Brain microvascular endothelial cell (primary cell): ENCODE results near the gene CSTB.

ENCODE experiments used
- DNase-seq: peaks from one replicate; pipeline ENCODE4 v3.0.0-alpha.2; 2020
- H3K27ac ChIP-seq: fragments of 250-450 bp; sonication (Bioruptor Pico); 2 replicates; pipeline ENCODE4 v1.5.1; 2020; ENCODE audit warnings: mild to moderate bottlenecking, moderate library complexity
- H3K27me3 ChIP-seq: fragments of 250-450 bp; sonication (Bioruptor Pico); replicated peaks from 2 replicates; pipeline ENCODE4 v1.5.1; 2020; ENCODE audit warnings: mild to moderate bottlenecking
- H3K36me3 ChIP-seq: fragments of 250-450 bp; sonication (Bioruptor Pico); replicated peaks from 2 replicates; pipeline ENCODE4 v1.5.1; 2020; ENCODE audit warnings: mild to moderate bottlenecking
- H3K4me3 ChIP-seq: 2 replicates; pipeline ENCODE4 v1.5.1; 2011; ENCODE audit warnings: low read depth, mild to moderate bottlenecking, control low read depth, low read length, moderate library complexity
- in situ Hi-C: cut with HindIII; loops from 2 replicates; pipeline ENCODE4 v1.10.0; 2017; ENCODE audit warnings: low sequenced_read_pairs, low pct_ligation_motif_present
- TF ChIP-seq, protein P1 (sequence below): IDR thresholded peaks from 2 replicates; pipeline ENCODE4 v1.5.1; 2011; ENCODE audit warnings: low read depth, mild to moderate bottlenecking, moderate library complexity, low read length, control low read depth, inconsistent platforms; ENCODE audit errors: missing control alignments

The CSTB gene

DNA sequence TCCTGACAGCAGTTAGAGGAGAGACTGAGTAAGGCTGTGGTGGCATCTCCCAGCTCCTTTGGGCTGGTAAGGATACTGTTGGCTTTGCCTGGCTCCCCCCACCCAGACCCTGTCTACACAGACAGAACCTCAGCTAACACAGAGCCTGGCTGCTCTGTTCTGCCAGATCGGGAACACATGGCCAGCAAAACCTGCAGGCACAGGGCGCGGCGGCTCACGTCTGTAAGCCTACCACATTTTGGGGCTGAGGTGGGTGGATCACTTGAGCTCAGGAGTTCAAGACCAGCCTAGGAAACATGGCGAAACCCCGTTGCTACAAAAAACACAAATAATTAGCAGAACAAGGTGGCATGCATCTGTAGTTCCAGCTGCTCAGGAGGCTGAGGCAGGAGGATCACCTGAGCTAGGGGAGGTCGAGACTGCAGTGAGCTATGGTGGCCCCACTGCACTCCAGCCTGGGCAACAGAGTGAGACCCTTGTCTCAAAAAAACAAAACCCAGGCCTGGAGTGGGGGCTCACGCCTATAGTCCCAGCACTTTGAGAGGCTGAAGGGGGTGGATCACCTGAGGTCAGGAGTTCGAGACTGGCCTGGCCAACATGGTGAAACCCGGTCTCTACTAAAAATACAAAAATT is 6.7 kb downstream of the CSTB start:
- no peaks in the 10 kb centered on the region for H3K27me3 ChIP-seq
- TF ChIP-seq, protein P1, sequence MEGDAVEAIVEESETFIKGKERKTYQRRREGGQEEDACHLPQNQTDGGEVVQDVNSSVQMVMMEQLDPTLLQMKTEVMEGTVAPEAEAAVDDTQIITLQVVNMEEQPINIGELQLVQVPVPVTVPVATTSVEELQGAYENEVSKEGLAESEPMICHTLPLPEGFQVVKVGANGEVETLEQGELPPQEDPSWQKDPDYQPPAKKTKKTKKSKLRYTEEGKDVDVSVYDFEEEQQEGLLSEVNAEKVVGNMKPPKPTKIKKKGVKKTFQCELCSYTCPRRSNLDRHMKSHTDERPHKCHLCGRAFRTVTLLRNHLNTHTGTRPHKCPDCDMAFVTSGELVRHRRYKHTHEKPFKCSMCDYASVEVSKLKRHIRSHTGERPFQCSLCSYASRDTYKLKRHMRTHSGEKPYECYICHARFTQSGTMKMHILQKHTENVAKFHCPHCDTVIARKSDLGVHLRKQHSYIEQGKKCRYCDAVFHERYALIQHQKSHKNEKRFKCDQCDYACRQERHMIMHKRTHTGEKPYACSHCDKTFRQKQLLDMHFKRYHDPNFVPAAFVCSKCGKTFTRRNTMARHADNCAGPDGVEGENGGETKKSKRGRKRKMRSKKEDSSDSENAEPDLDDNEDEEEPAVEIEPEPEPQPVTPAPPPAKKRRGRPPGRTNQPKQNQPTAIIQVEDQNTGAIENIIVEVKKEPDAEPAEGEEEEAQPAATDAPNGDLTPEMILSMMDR = no peak
- H3K4me3 ChIP-seq = no peak overlapping the region
- no peak overlapping the region for H3K27ac ChIP-seq
- peaks cover 17% of the 10 kb centered on the region for H3K36me3 ChIP-seq
- DNase-seq = no peak
- in situ Hi-C loops = no loop called here

DNA sequence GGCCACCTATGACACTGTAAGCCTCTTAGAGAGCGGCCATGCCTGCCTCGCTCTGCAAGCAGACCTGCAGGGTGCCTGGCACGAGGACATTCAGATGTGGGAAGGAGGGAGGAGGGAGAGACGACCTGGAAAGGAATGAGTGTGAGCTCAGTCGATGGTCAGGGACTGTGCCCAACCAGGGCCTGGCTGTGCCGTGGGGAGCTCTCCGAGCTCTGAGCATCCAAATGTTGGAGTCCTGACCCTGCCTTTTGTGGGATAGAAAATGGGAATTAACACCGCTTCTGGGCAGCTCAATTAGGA is 7.3 kb downstream of the CSTB start:
- no peaks in the 10 kb centered on the region for H3K27me3 ChIP-seq
- H3K36me3 ChIP-seq = peaks cover 14% of the 10 kb centered on the region
- in situ Hi-C loops = no loop called here
- peak overlapping the region; percentile 65 for H3K27ac ChIP-seq
- no peak for DNase-seq
- TF ChIP-seq, protein P1 = no peak
- H3K4me3 ChIP-seq = no peak overlapping the region

DNA sequence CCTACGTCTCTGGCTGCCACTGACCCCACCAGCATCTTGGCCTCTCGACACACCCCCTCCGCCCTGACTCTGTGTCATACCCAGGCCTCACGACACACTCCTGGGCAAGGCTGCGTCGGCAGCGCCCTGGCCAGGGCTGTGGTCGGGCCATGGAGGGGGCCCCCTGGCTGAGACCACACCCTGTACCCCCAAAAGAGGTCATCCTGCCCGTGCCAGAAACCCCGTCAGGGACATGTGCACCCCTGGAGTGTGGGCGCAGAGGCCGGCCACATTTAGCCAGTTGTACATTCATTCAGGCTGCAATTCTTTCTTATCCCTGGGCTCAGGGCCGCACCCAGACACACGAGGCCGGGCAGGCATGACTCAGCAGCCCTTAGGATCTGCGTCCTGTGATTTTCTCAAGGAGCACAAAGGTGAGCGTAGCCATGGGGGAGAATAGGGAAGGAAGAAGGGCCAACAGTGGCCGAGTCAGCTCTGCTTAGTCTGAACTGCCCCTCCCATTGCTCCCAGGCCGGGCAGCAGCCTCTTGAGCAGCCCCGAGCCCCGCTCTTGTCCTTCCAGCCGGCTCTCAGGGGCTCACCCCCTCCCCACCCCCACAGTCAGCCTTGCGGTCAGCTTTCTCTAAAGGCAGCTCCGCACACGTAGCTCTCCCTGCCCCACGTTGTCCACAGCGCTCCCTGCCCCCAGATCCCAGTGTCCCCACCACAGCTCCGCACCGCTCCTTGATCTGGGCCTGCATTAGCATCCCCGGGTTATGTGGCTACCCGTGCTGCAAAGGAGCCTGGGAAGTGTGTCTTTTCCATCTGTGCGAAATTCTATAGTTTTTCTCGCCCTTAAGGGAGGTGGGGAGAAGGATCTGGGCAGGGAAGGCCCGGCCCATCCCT is 7.9 kb downstream of the CSTB start:
- H3K27me3 ChIP-seq = no peaks in the 10 kb centered on the region
- peak overlapping the region; percentile 65 for H3K27ac ChIP-seq
- H3K4me3 ChIP-seq = no peak overlapping the region
- in situ Hi-C loops = no loop called here
- peak; percentile 75 for DNase-seq
- TF ChIP-seq, protein P1 = no peak
- H3K36me3 ChIP-seq = peaks cover 11% of the 10 kb centered on the region

DNA sequence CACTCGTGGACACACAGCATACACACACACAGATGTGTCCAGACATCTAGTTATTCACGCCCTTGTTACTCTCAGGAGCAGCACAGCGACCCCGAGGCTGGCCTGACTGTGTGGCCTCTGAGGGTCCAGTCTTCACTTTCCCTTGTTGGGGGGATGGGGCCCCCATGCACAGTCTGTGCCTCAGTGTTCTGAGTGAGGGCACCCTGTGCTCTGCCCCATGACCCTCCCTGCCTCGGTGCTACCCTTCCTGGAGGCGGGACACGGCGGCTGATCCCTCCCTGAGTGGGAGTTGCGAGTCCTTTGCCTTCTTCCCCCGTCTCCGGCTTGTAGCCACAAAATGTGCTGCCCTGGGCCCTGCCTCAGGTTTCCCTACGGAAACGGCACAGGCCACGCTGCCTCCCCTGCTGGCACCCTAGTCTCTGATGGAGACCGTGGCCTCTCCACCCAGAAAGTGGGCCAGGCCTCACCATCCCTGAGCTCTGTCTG is 8.6 kb downstream of the CSTB start:
- no peak for DNase-seq
- Histone ChIP-seq H3K27me3 (no peaks in the 10 kb centered on the region), H3K36me3 (peaks cover 8% of the 10 kb centered on the region), H3K27ac (peak overlapping the region; percentile 65), H3K4me3 (no peak overlapping the region)
- TF ChIP-seq, protein P1 = no peak
- in situ Hi-C loops = no loop called here

DNA sequence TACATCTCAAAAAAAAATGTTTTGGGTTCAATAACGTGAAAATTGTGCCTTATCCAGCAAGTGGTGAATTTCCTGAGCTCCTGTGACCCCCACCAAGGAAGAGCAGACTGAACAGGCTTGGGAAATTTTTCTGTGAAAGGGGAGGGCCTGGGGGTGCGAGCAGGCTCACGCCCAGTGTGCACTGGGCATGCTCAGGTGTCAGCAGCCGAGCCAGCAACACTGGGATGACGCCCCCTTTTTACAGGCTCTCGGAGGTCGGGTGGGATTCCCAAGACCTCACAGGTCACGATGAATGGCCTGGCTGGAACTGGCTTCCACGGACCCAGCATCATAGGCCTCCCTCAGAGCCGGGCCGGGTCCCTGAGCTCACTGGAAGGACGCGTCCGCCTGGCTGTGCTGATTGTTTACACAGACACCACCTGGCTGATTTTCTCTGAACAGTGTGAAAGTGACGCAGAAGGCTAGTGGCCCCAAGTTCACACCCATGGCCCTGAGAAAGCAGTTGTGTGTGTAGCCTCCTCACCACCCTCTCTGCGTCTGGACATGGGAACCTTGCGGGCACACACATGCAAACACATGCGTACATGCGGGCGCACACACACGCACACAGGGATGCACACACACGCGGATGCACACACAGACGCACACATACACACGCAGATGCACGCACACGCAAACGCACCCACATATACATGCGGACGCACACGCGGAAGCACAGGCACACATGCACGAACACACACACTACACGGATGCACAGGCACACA is 9.2 kb downstream of the CSTB start:
- Histone ChIP-seq H3K4me3 (no peak overlapping the region), H3K27ac (no peak overlapping the region), H3K36me3 (peaks cover 8% of the 10 kb centered on the region), H3K27me3 (no peaks in the 10 kb centered on the region)
- TF ChIP-seq, protein P1 = no peak
- in situ Hi-C loops = no loop called here
- no peak for DNase-seq
